Eye (tissue), 1 donor: Measurements from ENCODE around the gene MALAT1.
A peak's percentile ranks its signal among the peaks of the same experiment; 100 is the strongest.
"Not testable (repeated sequence)": the region's sequence is repeated elsewhere in the genome, so short reads cannot be mapped to it uniquely, and the experiment has no call there.

Source experiments
- DNase-seq: peaks from one replicate; pipeline ENCODE4 v3.0.0-alpha.2; 2015

The MALAT1 gene

DNA sequence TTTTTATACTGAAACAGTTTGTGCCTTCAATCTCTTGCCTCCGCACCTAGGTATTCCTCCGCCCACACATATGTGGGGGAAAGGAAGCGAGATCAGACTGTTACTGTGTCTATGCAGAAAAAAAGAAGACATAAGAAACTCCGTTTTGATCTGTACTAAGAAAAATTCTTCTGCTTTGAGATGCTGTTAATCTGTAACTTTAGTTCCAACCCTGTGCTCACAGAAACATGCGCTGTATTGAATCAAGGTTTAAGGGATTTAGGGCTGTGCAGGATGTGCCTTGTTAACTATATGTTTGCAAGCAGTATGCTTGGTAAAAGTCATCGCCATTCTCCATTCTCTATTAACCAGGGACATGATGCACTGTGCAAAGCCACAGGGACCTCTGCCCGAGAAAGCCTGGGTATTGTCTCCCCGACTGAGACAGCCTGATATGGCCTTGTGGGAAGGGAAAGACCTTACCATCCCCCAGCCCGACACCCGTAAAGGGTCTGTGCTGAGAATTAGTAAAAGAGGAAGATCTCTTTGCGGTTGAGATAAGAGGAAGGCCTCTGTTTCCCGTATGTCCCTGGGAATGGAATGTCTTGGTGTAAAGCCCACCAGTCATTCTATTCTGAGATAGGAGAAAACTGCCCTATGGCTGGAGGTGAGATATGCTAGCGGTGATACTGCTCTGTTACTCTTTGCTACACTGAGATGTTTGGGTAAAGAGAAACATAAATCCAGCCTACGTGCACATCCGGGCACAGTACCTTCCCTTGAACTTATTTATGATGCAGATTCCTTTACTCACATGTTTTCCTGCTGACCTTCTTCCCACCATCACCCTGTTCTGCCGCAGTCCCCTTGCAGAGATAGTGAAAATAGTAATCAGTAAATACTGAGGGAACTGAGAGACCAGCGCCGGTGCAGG is 24.1 kb downstream of the MALAT1 start:
- DNase-seq, result not testable (repeated sequence)

DNA sequence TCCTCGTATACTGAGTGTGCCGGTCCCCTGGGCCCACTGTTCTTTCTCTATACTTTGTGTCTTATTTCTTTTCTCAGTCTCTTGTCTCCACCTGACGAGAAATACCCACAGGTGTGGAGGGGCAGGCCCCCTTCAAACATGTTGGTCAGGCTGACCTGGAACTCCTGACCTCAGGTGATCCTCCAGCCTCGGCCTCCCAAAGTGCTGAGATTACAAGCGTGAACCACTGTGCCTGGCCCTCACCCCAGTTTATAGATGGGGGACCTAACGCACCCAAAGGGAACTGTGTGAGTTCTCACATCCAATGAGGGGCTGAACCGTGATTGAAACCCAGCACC is 24.8 kb downstream of the MALAT1 start:
- not testable (repeated sequence) for DNase-seq

DNA sequence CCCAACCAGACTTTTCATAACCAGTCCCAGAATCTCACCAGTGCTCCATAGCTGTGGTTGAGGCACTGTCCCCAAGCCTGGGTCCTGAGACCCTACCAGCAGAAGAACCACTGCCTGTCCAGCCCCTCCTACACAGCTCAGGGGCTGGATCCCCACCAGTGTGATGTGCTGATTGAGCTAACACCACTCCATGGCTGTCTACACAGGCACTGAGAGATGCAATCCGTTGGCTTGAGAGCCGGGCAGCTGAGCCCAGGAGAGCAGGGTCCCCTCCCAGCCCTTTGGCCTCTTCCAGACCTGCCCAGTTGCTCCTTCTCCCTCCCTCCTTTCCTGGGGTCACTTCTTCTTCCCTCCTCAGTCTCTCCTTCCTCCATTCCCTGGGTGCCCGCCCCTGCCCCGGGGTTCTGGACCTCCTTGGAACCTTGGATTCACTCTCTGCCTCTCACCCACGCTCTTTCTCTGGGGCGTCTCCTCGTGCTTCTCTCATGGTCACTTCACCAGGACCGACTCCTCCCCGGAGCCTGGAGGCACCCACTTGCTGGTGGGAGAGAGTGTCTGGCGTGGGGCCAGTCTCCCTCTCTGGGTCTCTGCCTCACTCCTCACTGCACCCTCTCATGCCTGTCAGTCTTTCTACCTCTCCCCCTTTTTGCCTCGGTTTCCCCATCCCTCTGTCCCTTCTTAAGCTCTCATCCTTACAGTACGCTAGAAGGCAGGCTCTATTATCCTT is 25.3 kb downstream of the MALAT1 start:
- DNase-seq, result peak; percentile 79

- peak; percentile 90 for DNase-seq
Measured at GRCh38 chr11:65524741-65525545, 26.1 kb downstream of the MALAT1 start, which contains the start of gene SCYL1. TSS of gene SCYL1 (plus strand) at chr11:65525083. CDS start at chr11:65525154, 71 bp downstream.

DNA sequence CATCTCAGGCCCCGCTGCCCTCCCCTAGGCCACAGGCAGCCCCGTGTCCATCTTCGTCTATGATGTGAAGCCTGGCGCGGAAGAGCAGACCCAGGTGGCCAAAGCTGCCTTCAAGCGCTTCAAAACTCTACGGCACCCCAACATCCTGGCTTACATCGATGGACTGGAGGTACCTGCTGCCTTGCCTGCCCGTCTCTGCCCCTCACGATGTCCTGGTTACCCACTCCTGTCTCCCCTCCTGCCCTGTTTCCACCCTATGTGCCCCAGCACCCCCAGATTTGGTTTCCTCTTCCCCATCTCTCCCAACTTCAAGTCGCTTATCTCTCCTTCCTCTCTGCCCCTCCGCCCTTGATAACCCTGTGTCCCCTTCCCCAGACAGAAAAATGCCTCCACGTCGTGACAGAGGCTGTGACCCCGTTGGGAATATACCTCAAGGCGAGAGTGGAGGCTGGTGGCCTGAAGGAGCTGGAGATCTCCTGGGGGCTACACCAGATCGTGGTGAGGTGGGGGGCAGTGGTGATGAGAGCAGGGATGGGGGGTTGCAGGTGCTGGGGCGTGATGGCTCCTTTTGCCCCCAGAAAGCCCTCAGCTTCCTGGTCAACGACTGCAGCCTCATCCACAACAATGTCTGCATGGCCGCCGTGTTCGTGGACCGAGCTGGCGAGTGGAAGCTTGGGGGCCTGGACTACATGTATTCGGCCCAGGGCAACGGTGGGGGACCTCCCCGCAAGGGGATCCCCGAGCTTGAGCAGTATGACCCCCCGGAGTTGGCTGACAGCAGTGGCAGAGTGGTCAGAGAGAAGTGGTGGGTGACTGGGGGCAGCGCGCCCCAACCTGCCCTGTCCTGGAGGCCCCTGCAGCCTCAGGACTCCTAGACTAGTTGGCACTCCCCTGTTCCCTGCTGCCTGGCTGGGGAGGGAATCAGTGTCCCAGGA is 27.0 kb downstream of the MALAT1 start:
- no peak for DNase-seq

DNA sequence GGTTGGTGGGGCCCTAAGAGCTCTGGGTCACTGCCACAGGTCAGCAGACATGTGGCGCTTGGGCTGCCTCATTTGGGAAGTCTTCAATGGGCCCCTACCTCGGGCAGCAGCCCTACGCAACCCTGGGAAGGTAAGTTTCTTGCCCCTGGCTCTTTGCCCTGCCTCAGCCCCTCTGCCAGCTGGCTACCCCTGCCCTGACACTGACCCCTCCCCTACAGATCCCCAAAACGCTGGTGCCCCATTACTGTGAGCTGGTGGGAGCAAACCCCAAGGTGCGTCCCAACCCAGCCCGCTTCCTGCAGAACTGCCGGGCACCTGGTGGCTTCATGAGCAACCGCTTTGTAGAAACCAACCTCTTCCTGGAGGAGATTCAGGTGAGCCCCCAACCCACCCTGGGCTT is 27.9 kb downstream of the MALAT1 start:
- DNase-seq, result no peak

GRCh38 chr11:65528819-65529350 is 30.0 kb downstream of the MALAT1 start:
- no peak for DNase-seq

DNA sequence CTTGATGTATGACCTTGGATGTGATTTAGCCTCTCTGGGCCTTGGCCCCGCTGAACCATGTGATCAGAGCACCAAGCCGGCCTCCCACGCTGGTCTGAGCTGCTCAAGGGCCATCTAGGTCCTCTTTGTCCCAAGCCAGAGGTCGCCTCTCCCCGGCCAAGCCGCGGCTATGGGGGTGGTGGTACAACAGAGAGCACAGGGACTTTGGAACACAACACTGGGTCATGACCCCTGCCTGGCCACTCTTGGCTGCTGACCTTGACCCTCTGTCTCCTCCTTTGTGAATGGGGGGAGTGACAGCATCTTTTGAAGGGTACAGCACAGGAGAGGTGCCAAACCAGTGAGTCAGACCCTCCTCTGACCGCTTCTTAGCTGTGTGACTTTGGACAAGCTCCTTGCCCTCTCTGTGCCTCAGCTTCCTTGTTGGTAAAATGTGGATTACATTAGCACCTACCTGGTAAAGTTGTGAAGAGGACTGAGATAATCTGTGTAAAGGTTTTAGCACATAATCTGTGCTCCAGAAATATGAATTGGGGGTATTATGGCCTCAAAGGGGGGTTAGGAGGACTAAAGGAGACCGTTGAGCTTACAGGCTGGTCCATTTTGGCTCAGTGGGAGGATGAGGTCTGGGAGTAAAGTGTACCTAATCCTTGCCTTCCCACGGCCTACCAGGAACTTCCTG is 30.8 kb downstream of the MALAT1 start:
- DNase-seq, result no peak

- DNase-seq, result no peak
Measured at GRCh38 chr11:65530157-65530496, 31.3 kb downstream of the MALAT1 start.

- DNase-seq, result no peak
Measured at GRCh38 chr11:65532388-65533064, 33.7 kb downstream of the MALAT1 start.

DNA sequence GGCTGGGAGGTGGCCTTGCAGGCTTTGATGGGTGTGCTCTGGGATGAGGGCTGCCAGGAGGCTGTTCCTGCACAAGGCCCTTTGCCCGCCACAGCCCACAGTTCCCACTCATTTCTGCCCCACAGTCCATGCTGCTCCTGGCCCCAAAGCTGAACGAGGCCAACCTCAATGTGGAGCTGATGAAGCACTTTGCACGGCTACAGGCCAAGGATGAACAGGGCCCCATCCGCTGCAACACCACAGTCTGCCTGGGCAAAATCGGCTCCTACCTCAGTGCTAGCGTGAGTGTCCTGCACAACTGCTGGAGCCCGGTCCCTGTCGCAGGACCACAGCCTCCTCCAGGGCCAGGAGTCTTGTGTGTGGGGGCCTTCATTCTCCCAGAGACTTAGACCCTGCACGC is 36.3 kb downstream of the MALAT1 start:
- DNase-seq, result no peak

DNA sequence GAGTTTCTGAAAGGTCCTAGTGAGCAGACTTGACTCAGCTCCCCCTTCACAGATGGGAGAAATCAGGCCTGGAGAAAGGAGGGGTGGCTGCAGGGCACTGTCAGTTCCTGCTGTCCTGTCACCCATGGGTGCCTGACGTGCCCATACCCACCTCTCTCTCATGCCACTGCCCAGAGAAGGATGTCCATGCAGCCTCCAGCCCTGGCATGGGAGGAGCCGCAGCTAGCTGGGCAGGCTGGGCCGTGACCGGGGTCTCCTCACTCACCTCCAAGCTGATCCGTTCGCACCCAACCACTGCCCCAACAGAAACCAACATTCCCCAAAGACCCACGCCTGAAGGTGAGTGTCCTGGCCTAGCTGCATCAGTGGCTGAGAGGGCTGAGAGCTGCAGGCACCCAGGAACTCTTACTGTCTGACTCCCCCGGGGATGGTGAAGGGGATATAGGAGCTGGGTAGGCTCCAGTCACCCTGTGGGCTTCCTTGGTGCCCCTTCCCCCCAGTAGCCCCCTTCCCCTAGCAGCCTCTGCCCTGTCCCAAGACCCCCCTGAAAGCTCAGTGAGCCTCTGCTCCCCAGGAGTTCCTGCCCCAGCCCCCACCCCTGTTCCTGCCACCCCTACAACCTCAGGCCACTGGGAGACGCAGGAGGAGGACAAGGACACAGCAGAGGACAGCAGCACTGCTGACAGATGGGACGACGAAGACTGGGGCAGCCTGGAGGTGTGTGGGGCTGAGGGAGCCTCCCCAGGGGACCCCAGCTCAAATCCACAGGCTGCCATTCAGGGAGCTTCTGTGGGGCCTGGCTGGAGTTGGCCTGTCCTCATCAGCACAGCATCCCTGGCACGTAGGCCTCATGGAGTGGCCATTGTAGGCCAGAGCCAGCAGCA is 37.8 kb downstream of the MALAT1 start:
- DNase-seq, result no peak

GRCh38 chr11:65537296-65537597 is 38.4 kb downstream of the MALAT1 start:
- no peak for DNase-seq

- DNase-seq, result no peak
Measured at GRCh38 chr11:65537620-65538231, 38.9 kb downstream of the MALAT1 start.

DNA sequence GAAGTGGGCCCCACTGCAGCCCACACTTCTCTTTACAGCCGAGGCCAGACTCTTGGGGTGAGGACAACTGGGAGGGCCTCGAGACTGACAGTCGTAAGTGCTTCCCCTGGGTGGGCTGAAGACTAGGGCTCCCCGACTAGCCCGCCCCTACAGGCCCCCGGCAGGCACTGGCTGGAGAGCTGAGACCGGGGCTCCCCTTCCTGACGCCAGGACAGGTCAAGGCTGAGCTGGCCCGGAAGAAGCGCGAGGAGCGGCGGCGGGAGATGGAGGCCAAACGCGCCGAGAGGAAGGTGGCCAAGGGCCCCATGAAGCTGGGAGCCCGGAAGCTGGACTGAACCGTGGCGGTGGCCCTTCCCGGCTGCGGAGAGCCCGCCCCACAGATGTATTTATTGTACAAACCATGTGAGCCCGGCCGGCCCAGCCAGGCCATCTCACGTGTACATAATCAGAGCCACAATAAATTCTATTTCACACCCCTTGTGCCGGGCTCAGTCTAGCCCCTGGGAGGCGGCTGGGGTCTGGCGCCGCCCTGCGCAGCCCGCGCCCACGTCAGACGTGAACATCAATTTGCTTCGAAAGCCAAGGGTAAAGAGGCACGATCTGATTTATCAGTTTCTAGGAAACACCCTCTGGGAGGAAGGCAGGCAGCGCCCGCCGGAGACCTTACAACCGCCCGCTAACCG is 39.5 kb downstream of the MALAT1 start:
- no peak for DNase-seq

- peak; percentile 62 for DNase-seq
Measured at GRCh38 chr11:65538915-65539743, 40.3 kb downstream of the MALAT1 start.

DNA sequence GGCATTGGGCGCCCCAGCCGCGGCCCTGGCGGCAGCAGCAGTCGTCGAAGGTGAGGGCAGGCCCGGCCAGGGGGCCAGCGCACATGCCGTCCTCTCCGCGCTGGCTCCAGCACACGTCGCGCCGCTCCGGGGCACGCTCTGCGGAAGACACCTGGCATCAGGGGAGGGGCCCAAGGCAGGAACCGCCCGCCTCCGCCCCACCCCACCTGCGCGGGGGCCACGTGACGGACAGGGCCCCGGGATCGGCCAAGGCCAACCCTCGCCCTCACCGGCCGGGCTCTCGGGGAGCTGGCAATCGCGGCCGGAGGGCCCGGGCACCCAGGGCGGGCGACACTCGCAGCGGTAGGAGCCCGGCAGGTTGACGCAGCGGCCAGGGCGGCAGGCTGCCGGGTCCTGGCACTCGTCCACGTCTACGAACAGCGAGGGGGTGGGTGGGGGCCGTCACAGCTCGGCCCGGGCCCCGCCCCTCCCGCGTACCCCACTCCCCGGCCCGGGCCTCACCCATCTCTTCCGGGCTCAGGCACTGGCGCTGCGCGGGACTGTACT is 41.0 kb downstream of the MALAT1 start:
- no peak for DNase-seq
